NB4 (cell line): ENCODE results near the gene CLDN25.

Experiments
- CTCF ChIP-seq: IDR thresholded peaks from one replicate; pipeline ENCODE4 v1.5.1; 2012; ENCODE audit warnings: low read depth, low read length
- POLR2A ChIP-seq: IDR thresholded peaks from 2 replicates; pipeline ENCODE4 v1.6.1; 2011; ENCODE audit warnings: mild to moderate bottlenecking; ENCODE audit not compliant: insufficient read length; ENCODE audit errors: extremely low read depth

GRCh38 chr11:113779496-113779895, at the start of gene CLDN25:
- TF ChIP-seq POLR2A (no peak), CTCF (no peak)
